DMS114 treated with DMSO at 0.1 percent for 48 hours (cell line): ENCODE measurements around the gene PRDM12.

ENCODE experiments used
- DNase-seq: peaks from one replicate; lab custom pipeline; 2025; ENCODE audit not compliant: unreplicated experiment; lab: John Stamatoyannopoulos, UW

Gene PRDM12

GRCh38 chr9:130714586-130715110, 50.3 kb downstream of the PRDM12 start:
- no peak for DNase-seq

GRCh38 chr9:130715270-130715669, 50.9 kb downstream of the PRDM12 start:
- DNase-seq = no peak

GRCh38 chr9:130718562-130718961, 54.2 kb downstream of the PRDM12 start:
- no peak for DNase-seq

- DNase-seq = no peak
Measured at GRCh38 chr9:130720762-130721161, 56.4 kb downstream of the PRDM12 start.

GRCh38 chr9:130728721-130729120, 64.3 kb downstream of the PRDM12 start:
- DNase-seq = no peak

- DNase-seq = no peak
Measured at GRCh38 chr9:130729145-130729544, 64.8 kb downstream of the PRDM12 start.

- DNase-seq = no peak
Measured at GRCh38 chr9:130731355-130731754, 67.0 kb downstream of the PRDM12 start.

GRCh38 chr9:130732136-130732535, 67.7 kb downstream of the PRDM12 start:
- DNase-seq = no peak
